ENCODE measurements around the gene TMEM182. TPM values are rescaled to one million over a fixed set of nuclear protein-coding genes. Genes with fewer than 3 reads are reported as not detected.

TMEM182 gene
- polyA plus RNA-seq, 1 donor from 2014 or later = 3.8 TPM

GRCh38 chr2:102809291-102810189 lies 47.7 kb downstream of the TMEM182 start:
- H3K9me3 ChIP-seq (ENCODE audit: low read length) = no peaks in the 10 kb centered on the region
- H3F3A ChIP-seq (ENCODE audit: insufficient read depth, low read length, poor library complexity, severe bottlenecking) = no peaks in the 10 kb centered on the region
- no peak overlapping the region for H3K4me2 ChIP-seq (ENCODE audit: low read length)
- H3K27me3 ChIP-seq (ENCODE audit: insufficient read depth, low read depth, low read length) = no peaks in the 10 kb centered on the region
- H3K79me2 ChIP-seq (replicated peaks; ENCODE audit: insufficient read depth, low read length) = no peaks in the 10 kb centered on the region
- no peak overlapping the region for H3K27ac ChIP-seq (ENCODE audit: low read length)
- H3K36me3 ChIP-seq (ENCODE audit: insufficient read depth, low read length) = no peaks in the 10 kb centered on the region
- no peak overlapping the region for H3K9ac ChIP-seq (ENCODE audit: low read length)
- no peak overlapping the region for H3K4me3 ChIP-seq (ENCODE audit: low read length)
- H3K9me2 ChIP-seq (ENCODE audit: insufficient read depth, low read length) = no peaks in the 10 kb centered on the region
- no peaks in the 10 kb centered on the region for H4K20me1 ChIP-seq (ENCODE audit: insufficient read depth)
- TF ChIP-seq EZH2 (IDR thresholded peaks at IDR 0.05; ENCODE audit: borderline replicate concordance, insufficient read depth, low read length, poor library complexity, severe bottlenecking) = no peak
- H2AFZ ChIP-seq (ENCODE audit: low read depth, low read length) = no peak overlapping the region

- Histone ChIP-seq H3K9me2 (ENCODE audit: insufficient read depth, low read length) (no peaks in the 10 kb centered on the region), H3K27me3 (ENCODE audit: insufficient read depth, low read depth, low read length) (no peaks in the 10 kb centered on the region), H3K9me3 (ENCODE audit: low read length) (no peaks in the 10 kb centered on the region), H4K20me1 (ENCODE audit: insufficient read depth) (no peaks in the 10 kb centered on the region), H3F3A (ENCODE audit: insufficient read depth, low read length, poor library complexity, severe bottlenecking) (no peaks in the 10 kb centered on the region), H3K36me3 (ENCODE audit: insufficient read depth, low read length) (no peaks in the 10 kb centered on the region), H3K79me2 (replicated peaks; ENCODE audit: insufficient read depth, low read length) (no peaks in the 10 kb centered on the region), H3K9ac (ENCODE audit: low read length) (no peak overlapping the region), H3K4me2 (ENCODE audit: low read length) (no peak overlapping the region), H3K27ac (ENCODE audit: low read length) (no peak overlapping the region), H2AFZ (ENCODE audit: low read depth, low read length) (no peak overlapping the region), H3K4me3 (ENCODE audit: low read length) (no peak overlapping the region)
- TF ChIP-seq POLR2AphosphoS5 (IDR thresholded peaks at IDR 0.05) (no peak), CTCF (IDR thresholded peaks at IDR 0.05; ENCODE audit: poor library complexity, severe bottlenecking) (no peak), RAD21 (conservative IDR thresholded peaks at IDR 0.05) (no peak), TAF1 (IDR thresholded peaks at IDR 0.05; ENCODE audit: low read depth) (no peak), SMC3 (conservative IDR thresholded peaks at IDR 0.05; ENCODE audit: poor library complexity) (no peak), EZH2 (IDR thresholded peaks at IDR 0.05; ENCODE audit: borderline replicate concordance, insufficient read depth, low read length, poor library complexity, severe bottlenecking) (no peak), EP300 (conservative IDR thresholded peaks at IDR 0.05; ENCODE audit: poor library complexity, severe bottlenecking) (no peak), MXI1 (conservative IDR thresholded peaks at IDR 0.05; ENCODE audit: poor library complexity, severe bottlenecking) (no peak)
- TF ChIP-seq, protein P1, sequence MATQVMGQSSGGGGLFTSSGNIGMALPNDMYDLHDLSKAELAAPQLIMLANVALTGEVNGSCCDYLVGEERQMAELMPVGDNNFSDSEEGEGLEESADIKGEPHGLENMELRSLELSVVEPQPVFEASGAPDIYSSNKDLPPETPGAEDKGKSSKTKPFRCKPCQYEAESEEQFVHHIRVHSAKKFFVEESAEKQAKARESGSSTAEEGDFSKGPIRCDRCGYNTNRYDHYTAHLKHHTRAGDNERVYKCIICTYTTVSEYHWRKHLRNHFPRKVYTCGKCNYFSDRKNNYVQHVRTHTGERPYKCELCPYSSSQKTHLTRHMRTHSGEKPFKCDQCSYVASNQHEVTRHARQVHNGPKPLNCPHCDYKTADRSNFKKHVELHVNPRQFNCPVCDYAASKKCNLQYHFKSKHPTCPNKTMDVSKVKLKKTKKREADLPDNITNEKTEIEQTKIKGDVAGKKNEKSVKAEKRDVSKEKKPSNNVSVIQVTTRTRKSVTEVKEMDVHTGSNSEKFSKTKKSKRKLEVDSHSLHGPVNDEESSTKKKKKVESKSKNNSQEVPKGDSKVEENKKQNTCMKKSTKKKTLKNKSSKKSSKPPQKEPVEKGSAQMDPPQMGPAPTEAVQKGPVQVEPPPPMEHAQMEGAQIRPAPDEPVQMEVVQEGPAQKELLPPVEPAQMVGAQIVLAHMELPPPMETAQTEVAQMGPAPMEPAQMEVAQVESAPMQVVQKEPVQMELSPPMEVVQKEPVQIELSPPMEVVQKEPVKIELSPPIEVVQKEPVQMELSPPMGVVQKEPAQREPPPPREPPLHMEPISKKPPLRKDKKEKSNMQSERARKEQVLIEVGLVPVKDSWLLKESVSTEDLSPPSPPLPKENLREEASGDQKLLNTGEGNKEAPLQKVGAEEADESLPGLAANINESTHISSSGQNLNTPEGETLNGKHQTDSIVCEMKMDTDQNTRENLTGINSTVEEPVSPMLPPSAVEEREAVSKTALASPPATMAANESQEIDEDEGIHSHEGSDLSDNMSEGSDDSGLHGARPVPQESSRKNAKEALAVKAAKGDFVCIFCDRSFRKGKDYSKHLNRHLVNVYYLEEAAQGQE (IDR thresholded peaks at IDR 0.05; ENCODE audit: borderline replicate concordance) = no peak
Measured at GRCh38 chr2:102815285-102815684, 53.5 kb downstream of the TMEM182 start.

All from neural cell (in vitro differentiated cells).